Thymus (tissue), 14 donors: ENCODE measurements around the gene IRAG1. TPM values are rescaled to one million over a fixed set of nuclear protein-coding genes. Genes with fewer than 3 reads are reported as not detected.
A peak's percentile ranks its signal among the peaks of the same experiment; 100 is the strongest.

Source experiments
- DNase-seq, 9 donors: peaks; one replicate each; pipeline ENCODE4 v3.0.0-alpha.2; 2013; ENCODE audit warnings: low spot score in 9 of 9, low read depth in 6 of 9, missing footprints in 1 of 9
- H3K27ac ChIP-seq, 2 donors: one replicate each; pipeline ENCODE4 v1.5.1; 2013; ENCODE audit warnings: control low read depth in 1 of 2, low read depth in 1 of 2, low read length in 1 of 2, mild to moderate bottlenecking in 1 of 2, moderate library complexity in 1 of 2
- H3K27me3 ChIP-seq, 2 donors: one replicate each; pipeline ENCODE4 v1.5.1; 2013; ENCODE audit warnings: low read length in 1 of 2; ENCODE audit not compliant: control insufficient read depth in 2 of 2, insufficient read depth in 1 of 2
- H3K36me3 ChIP-seq, 2 donors: one replicate each; pipeline ENCODE4 v1.5.1; 2013; ENCODE audit warnings: low read length in 1 of 2, mild to moderate bottlenecking in 1 of 2, moderate library complexity in 1 of 2; ENCODE audit not compliant: control insufficient read depth in 2 of 2, insufficient read depth in 2 of 2
- H3K4me1 ChIP-seq, 2 donors: one replicate each; pipeline ENCODE4 v1.5.1; 2013; ENCODE audit warnings: low read length in 2 of 2; ENCODE audit not compliant: control insufficient read depth in 2 of 2, insufficient read depth in 2 of 2
- H3K4me3 ChIP-seq, 2 donors: one replicate each; pipeline ENCODE4 v1.5.1; 2013; ENCODE audit warnings: low read length in 2 of 2, control low read depth in 1 of 2, mild to moderate bottlenecking in 1 of 2
- H3K9me3 ChIP-seq, 2 donors: one replicate each; pipeline ENCODE4 v1.5.1; 2013; ENCODE audit warnings: low read length in 1 of 2, mild to moderate bottlenecking in 1 of 2; ENCODE audit not compliant: control insufficient read depth in 2 of 2, insufficient read depth in 1 of 2
- WGBS: extraction: QIAGEN DNeasy Blood & Tissue Kit; methylation state at CpG from one replicate; pipeline ENCODE4 v1.1.7; 2013; 5-methylcytosine and 5-hydroxymethylcytosine counted together
- long read RNA-seq, 10 donors: transcript quantifications; one replicate each; lab custom pipeline, GENCODE V29; 2026
- polyA plus RNA-seq: library from polyadenylated mRNA; stranded (reverse); fragments of 200-250 nt; gene quantifications from one replicate; pipeline ENCODE4 v1.2.3, GENCODE V29; 2013
- total RNA-seq: library from RNA; stranded (reverse); fragments of 120-200 nt; gene quantifications from one replicate; pipeline ENCODE4 v1.2.4, GENCODE V29; 2013
- donor health status: healthy.

The IRAG1 gene, protein sequence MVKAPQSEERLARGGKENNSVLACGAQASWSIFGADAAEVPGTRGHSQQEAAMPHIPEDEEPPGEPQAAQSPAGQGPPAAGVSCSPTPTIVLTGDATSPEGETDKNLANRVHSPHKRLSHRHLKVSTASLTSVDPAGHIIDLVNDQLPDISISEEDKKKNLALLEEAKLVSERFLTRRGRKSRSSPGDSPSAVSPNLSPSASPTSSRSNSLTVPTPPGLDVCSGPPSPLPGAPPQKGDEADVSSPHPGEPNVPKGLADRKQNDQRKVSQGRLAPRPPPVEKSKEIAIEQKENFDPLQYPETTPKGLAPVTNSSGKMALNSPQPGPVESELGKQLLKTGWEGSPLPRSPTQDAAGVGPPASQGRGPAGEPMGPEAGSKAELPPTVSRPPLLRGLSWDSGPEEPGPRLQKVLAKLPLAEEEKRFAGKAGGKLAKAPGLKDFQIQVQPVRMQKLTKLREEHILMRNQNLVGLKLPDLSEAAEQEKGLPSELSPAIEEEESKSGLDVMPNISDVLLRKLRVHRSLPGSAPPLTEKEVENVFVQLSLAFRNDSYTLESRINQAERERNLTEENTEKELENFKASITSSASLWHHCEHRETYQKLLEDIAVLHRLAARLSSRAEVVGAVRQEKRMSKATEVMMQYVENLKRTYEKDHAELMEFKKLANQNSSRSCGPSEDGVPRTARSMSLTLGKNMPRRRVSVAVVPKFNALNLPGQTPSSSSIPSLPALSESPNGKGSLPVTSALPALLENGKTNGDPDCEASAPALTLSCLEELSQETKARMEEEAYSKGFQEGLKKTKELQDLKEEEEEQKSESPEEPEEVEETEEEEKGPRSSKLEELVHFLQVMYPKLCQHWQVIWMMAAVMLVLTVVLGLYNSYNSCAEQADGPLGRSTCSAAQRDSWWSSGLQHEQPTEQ
- total RNA-seq (1.7 TPM), polyA plus RNA-seq (3.1 TPM)
- long read RNA-seq, donor 1 = 0 reads
- long read RNA-seq, donor 2 = 0 reads
- long read RNA-seq, donor 3 = 0 reads
- long read RNA-seq, donor 4 = 0 reads
- long read RNA-seq, donor 5, partial matches to known transcripts = 6 of 6 reads
- long read RNA-seq, donor 5, other reads (novel, unspliced or antisense) = 0 of 6 reads
- long read RNA-seq, donor 6 = 0 reads
- long read RNA-seq, donor 7 = 0 reads
- long read RNA-seq, donor 8 = 0 reads
- long read RNA-seq, donor 9 = 0 reads
- long read RNA-seq, donor 10 = 0 reads

DNA sequence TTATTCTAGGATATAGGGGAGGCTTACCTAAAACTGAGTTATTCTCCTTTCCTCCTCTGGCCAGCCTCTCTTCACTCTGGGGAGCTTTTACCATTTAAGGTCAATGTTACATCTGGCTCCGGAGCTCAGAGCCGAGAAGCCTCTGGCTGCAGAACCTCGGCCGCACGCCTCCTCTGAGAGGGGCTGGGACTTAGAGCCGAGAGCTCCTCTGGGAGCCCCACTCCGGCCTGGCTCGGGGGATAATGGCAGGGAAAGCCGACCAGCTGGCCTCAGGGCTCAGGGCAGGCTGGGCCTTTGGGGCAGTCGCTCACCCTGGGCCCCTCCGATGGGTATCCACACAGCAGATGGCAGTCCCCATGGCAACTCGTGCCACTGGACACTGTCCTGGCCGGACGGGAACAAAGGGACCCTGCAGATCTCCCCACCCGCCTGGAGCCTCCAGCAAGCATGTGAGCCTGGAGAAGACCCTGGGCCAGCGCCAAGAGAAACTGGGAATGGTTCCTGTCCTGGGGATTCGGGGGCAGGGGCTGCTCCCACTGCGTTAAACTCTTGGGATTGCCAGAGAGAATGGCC is at the start of gene IRAG1:
IRAG1 (minus strand) TSS at position 247 of the 573 bp plus-strand sequence; CDS start at position 94, 153 bp downstream.
- Histone ChIP-seq H3K4me3 (no peak within 1 kb of the TSS), H3K36me3 (no peaks in the 10 kb centered on the region), H3K9me3 (no peaks in the 10 kb centered on the region), H3K4me1 (peaks cover 3 to 33% of the 10 kb centered on the region in 2 donors), H3K27ac (peak within 1 kb of the TSS in 1 of 2 donors; percentile 21), H3K27me3 (no peaks in the 10 kb centered on the region)
- WGBS = 83% methylated on average over 18 of the region's 18 CpGs
- DNase-seq = peak in 1 of 9 donors; percentile 31

DNA sequence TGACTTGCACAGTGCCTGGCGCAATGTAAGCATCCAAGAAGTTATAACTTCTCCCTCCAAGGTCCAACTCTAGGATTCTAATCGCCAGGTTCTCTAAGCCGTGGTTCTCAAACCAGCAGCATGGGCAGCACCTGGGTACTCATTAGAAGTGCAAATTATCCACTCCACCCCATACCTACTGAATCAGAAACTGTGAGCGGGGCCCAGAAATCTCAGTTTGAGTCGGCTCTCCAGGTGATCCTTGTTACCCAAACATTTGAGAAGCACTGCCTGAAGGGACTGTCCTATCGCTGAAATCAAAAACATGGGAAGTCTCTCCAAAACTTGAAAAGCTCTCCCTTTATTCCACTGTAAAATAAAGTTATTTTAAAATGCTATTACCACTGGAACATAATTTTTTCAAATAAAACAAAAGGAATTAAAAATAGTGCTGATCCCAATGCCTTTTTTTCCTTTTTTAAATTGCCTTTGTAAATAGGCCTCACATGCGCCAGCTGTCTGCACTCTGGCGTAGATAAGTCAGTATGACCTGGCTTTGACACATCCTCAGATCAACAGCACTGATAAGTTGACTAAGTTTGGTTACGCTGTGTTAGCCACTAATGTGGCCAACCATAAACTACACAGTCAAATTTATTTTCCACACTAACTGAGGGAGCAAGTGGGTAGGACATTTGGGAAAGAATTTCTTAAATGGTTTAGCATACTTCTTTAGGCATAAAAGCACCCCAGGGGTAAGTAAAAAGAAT is 49.1 kb upstream of the IRAG1 start:
- Histone ChIP-seq H3K36me3 (no peaks in the 10 kb centered on the region), H3K9me3 (no peaks in the 10 kb centered on the region), H3K27me3 (no peaks in the 10 kb centered on the region), H3K4me3 (no peak overlapping the region), H3K4me1 (peaks cover 8 to 18% of the 10 kb centered on the region in 2 donors), H3K27ac (no peak overlapping the region)
- peak in 2 of 9 donors; percentile 28 to 59 for DNase-seq
- WGBS = 69% methylated on average over 9 of the region's 9 CpGs

DNA sequence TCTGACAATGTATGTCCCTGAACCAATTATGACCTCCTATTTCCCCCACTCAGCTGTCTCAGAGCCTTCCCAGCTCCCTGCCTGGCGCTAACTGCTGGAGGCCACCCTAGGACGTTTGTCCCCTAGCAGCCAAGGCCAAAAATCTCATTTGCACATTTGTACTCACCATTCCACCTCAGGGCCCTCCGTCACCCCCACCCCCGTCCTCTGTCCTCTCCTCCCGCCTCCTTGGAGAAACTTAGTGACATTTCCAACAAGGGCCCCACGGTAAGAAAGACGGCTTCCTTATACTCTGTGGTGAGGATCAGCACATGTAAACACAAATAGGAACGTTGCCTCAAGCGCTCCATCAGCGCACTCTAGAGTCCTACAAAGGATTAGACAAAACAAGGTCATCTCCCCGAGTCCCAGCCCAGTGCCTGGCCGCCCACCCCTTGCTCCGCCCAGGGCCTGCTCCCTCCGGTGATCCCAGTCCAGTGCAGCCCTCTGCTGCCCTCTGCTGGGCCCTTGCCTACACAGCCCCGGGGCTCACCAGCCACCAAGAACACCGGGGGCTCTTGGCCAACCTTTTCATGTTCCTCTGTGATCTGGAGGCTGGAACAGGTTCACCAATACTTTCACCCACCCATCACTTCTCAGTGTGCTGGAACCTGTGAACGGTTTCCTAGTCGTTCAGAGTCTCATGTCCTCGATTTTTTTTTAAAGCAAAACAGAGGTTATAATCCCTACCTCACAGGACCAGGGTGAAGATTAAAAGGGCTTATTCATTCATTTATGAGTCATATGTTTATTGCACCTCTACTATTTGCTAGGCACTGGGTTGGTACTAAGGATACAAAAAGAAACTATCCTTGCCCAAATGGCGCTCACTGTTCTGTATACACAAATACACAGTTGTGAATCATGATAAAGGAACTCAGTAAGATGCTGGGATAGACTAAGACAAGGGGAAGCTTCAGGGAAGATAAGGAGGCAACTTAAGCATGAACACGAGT is 42.2 kb upstream of the IRAG1 start:
- no peak overlapping the region for H3K27ac ChIP-seq
- 20% methylated on average over 21 of the region's 21 CpGs for WGBS
- no peaks in the 10 kb centered on the region for H3K36me3 ChIP-seq
- H3K9me3 ChIP-seq = peaks cover 0 to 7% of the 10 kb centered on the region in 2 donors
- peaks cover 0 to 6% of the 10 kb centered on the region in 2 donors for H3K4me1 ChIP-seq
- H3K27me3 ChIP-seq = no peaks in the 10 kb centered on the region
- H3K4me3 ChIP-seq = no peak overlapping the region
- DNase-seq = peak in 8 of 9 donors; percentile 64 to 90 (median 81)

DNA sequence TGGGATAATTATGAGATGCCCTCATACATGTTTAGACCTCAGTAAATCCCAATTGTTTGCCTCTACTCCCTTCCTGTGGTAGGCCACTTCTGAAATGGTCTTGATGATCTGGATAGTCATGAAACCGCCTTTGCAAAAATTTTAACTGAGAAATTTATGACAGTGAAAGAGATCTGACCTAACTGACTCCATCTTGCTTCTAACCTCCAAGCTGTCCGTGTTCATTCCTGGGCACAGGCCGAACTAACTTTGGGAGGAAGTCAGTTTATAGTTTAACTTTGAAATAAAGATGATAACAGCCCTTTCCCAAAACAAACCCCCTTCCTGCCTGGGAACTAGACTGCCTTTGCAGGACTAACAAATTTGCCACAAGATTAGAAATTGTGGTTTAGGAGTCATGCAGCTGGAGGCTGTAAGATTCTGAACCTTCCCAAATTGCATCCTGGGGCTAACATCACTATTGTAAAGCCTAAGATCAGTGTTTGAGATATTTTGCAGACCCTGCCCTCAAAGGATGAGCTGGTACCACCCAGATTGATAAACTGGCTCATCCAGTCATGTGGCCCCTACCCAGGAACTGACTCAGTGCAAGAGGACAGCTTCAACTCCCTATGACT is 37.6 kb upstream of the IRAG1 start:
- Histone ChIP-seq H3K36me3 (no peaks in the 10 kb centered on the region), H3K4me1 (peaks cover 0 to 13% of the 10 kb centered on the region in 2 donors), H3K9me3 (peaks cover 0 to 7% of the 10 kb centered on the region in 2 donors), H3K27me3 (peaks cover 0 to 3% of the 10 kb centered on the region in 2 donors), H3K4me3 (no peak overlapping the region), H3K27ac (no peak overlapping the region)
- 73% methylated on average over 3 of the region's 3 CpGs for WGBS
- DNase-seq = no peak

DNA sequence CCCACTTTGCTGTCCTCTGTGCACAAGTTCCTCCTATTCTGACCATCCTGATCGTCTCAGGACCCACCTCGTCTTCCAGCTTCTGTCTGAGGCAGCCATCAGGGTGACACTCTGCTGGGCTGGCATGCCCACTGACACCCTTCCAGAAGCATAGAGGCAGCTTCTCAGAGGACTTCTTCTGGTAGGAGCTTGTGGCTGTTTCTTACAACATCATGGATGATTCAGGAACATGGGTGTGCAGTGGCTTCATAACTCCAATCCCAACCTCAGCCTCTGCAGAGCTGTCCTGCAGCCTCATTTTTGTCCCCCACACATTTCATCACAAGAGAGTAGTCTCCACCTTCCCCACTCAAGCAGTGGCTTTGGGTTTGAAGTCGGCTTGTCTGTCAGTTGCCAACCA is 36.6 kb upstream of the IRAG1 start:
- DNase-seq = no peak
- WGBS = 96% methylated on average over 3 of the region's 3 CpGs
- Histone ChIP-seq H3K27me3 (peaks cover 0 to 3% of the 10 kb centered on the region in 2 donors), H3K4me1 (peaks cover 4 to 16% of the 10 kb centered on the region in 2 donors), H3K27ac (no peak overlapping the region), H3K4me3 (no peak overlapping the region), H3K9me3 (peaks cover 0 to 7% of the 10 kb centered on the region in 2 donors), H3K36me3 (no peaks in the 10 kb centered on the region)

DNA sequence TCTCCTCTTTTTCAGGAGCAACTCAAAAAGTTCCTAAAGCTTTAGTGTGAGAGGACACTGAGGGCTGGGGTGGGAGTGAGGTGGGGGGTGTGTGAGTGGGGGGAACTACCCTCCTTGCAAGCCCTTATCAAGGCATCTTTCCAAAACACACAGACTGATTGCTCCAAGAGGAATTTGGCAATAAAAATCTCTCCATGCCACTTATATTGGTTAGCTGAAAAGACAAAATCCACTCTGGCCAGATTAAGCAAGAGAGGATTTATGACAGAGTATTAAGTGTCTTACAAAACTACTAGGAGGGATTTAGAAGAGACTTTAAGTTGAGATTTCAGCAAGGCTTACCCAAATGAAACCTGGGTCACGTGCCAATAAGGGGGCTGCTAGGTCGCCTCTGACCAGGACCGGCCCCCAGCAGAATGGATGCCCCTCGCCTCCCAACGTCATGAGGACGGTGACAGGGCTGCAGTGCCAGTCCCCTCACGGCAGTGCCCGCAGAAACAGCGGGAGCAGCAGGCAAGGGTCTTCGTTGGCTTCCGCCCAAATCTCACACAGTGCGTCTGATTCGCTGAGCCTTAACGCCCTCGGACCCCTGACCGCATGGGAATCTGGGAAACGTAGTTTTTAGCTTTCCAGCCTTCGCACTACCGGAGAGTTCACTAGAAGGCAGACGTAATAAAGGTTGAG is 35.4 kb upstream of the IRAG1 start:
- H3K4me3 ChIP-seq = peak overlapping the region in 1 of 2 donors; percentile 47
- H3K27me3 ChIP-seq = peaks cover 0 to 3% of the 10 kb centered on the region in 2 donors
- H3K4me1 ChIP-seq = peaks cover 6 to 21% of the 10 kb centered on the region in 2 donors
- peaks cover 0 to 7% of the 10 kb centered on the region in 2 donors for H3K9me3 ChIP-seq
- WGBS = 90% methylated on average over 20 of the region's 20 CpGs
- no peak overlapping the region for H3K27ac ChIP-seq
- peak in 6 of 9 donors; percentile 46 to 79 (median 52) for DNase-seq
- no peaks in the 10 kb centered on the region for H3K36me3 ChIP-seq

DNA sequence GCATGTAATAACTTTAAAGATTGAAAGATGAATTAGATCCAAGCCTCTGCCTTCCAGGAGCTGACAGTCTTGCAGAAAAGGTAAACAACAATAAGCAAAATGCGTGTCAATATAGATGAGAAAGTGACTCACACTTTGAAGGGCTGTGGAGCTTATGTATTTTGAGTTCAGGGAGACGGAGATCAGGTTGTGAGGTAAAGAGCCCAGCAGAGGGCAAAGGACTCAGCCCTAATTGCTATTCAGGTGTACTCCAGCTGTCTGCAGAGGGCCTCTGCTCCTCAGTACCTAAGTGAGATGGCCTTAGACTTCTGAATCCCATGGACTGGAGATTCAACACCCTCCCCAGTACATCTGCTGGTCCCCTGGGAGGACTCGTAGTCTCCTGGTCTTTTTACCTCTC is 34.6 kb upstream of the IRAG1 start:
- Histone ChIP-seq H3K36me3 (no peaks in the 10 kb centered on the region), H3K4me1 (peaks cover 6 to 21% of the 10 kb centered on the region in 2 donors), H3K4me3 (no peak overlapping the region), H3K27me3 (peaks cover 2 to 3% of the 10 kb centered on the region in 2 donors), H3K9me3 (peaks cover 0 to 7% of the 10 kb centered on the region in 2 donors), H3K27ac (no peak overlapping the region)
- 92% methylated on average over 3 of the region's 3 CpGs for WGBS
- no peak for DNase-seq
